ENCODE data around the gene OR10D3.
"Not testable (repeated sequence)": the region's sequence is repeated elsewhere in the genome, so short reads cannot be mapped to it uniquely, and the experiment has no call there.

OR10D3 gene

GRCh38 chr11:124183068-124183467 is at the start of gene OR10D3:
OR10D3 (plus strand) TSS chr11:124183345; CDS start chr11:124185270, 1,925 bp downstream.
- DNase-seq, result no peak

GRCh38 chr11:124143034-124143433 is 40.1 kb upstream of the OR10D3 start:
- no peak for DNase-seq

- DNase-seq, result no peak
Measured at GRCh38 chr11:124147951-124148350, 35.2 kb upstream of the OR10D3 start.

GRCh38 chr11:124150684-124151083 is 32.5 kb upstream of the OR10D3 start:
- no peak for DNase-seq

GRCh38 chr11:124152770-124153407 is 30.3 kb upstream of the OR10D3 start:
- DNase-seq, result no peak

- no peak for DNase-seq
Measured at GRCh38 chr11:124153821-124154220, 29.3 kb upstream of the OR10D3 start.

GRCh38 chr11:124159481-124159880 is 23.7 kb upstream of the OR10D3 start:
- DNase-seq, result no peak

- no peak for DNase-seq
Measured at GRCh38 chr11:124160986-124161385, 22.2 kb upstream of the OR10D3 start.

GRCh38 chr11:124167826-124168231 is 15.3 kb upstream of the OR10D3 start:
- DNase-seq, result no peak

GRCh38 chr11:124168796-124169195 is 14.3 kb upstream of the OR10D3 start:
- DNase-seq, result no peak

- not testable (repeated sequence) for DNase-seq
Measured at GRCh38 chr11:124170315-124170714, 12.8 kb upstream of the OR10D3 start.

- no peak for DNase-seq
Measured at GRCh38 chr11:124170801-124171586, 12.2 kb upstream of the OR10D3 start.

GRCh38 chr11:124172101-124172500 is 11.0 kb upstream of the OR10D3 start:
- DNase-seq, result no peak

- DNase-seq, result no peak
Measured at GRCh38 chr11:124172599-124172998, 10.5 kb upstream of the OR10D3 start.

GRCh38 chr11:124174001-124174583 is 9.1 kb upstream of the OR10D3 start:
- no peak for DNase-seq

- no peak for DNase-seq
Measured at GRCh38 chr11:124176925-124177715, 6.0 kb upstream of the OR10D3 start.

- no peak for DNase-seq
Measured at GRCh38 chr11:124179310-124179709, 3.8 kb upstream of the OR10D3 start.

GRCh38 chr11:124190298-124191139 is 7.4 kb downstream of the OR10D3 start:
- DNase-seq, result no peak

GRCh38 chr11:124193221-124194010 is 10.3 kb downstream of the OR10D3 start:
- no peak for DNase-seq

GRCh38 chr11:124194293-124195188 is 11.4 kb downstream of the OR10D3 start:
- no peak for DNase-seq
